GM12891 (cell line): Measurements from ENCODE around the gene CDYL2.
"Not testable (repeated sequence)": the region's sequence is repeated elsewhere in the genome, so short reads cannot be mapped to it uniquely, and the experiment has no call there.

ENCODE experiments used
- DNase-seq: peaks from one replicate; pipeline ENCODE4 v3.0.0; 2011; ENCODE audit warnings: low spot score; ENCODE audit not compliant: insufficient read length
- FAIRE-seq: peaks from 2 replicates; lab custom pipeline; 2011; peaks lifted over from hg19 to GRCh38; lab: Jason Lieb, UNC
- PAX5 ChIP-seq: IDR thresholded peaks from 2 replicates; pipeline ENCODE4 v1.6.1; 2011; ENCODE audit warnings: low read length, moderate library complexity, mild to moderate bottlenecking; ENCODE audit not compliant: insufficient read depth, severe bottlenecking
- POLR2A ChIP-seq: IDR thresholded peaks from 2 replicates; pipeline ENCODE4 v1.6.1; 2011; ENCODE audit warnings: low read depth, low read length, control low read depth
- POLR2AphosphoS5 ChIP-seq: IDR thresholded peaks from 2 replicates; pipeline ENCODE4 v1.6.1; 2011; ENCODE audit warnings: low read depth, low read length, control low read depth
- POU2F2 ChIP-seq: IDR thresholded peaks from 2 replicates; pipeline ENCODE4 v1.6.1; 2011; ENCODE audit warnings: low read depth, mild to moderate bottlenecking, control low read depth, low read length, moderate library complexity
- SPI1 ChIP-seq: IDR thresholded peaks from 2 replicates; pipeline ENCODE4 v1.6.1; 2011; ENCODE audit warnings: low read depth, low read length, control low read depth
- TAF1 ChIP-seq: IDR thresholded peaks from 2 replicates; pipeline ENCODE4 v1.6.1; 2011; ENCODE audit warnings: low read depth, low read length, control low read depth

The CDYL2 gene

DNA sequence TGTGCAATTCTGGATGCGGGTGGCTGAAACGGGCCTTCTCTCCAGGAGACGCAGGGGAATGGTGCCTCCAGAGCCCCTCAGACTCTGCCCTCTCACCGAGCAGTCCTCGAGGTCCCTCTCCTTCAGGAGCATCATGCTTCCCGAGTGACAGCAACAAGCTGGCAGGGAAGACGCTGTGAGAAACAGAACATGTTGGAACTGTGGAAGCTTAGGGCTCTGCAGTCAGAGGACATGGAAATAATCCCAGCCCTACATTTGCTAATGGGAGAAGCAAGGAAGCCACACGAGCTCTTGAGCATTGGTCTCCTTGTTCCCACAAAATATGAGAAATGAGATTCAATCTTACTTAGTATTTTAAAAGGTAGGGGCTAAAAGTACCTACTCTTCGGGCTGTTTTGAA is 148.6 kb downstream of the CDYL2 start:
- no peak for TF ChIP-seq TAF1
- no peak for TF ChIP-seq POU2F2
- no peak for TF ChIP-seq PAX5
- no peak for TF ChIP-seq SPI1
- no peak for DNase-seq
- FAIRE-seq: no peak

DNA sequence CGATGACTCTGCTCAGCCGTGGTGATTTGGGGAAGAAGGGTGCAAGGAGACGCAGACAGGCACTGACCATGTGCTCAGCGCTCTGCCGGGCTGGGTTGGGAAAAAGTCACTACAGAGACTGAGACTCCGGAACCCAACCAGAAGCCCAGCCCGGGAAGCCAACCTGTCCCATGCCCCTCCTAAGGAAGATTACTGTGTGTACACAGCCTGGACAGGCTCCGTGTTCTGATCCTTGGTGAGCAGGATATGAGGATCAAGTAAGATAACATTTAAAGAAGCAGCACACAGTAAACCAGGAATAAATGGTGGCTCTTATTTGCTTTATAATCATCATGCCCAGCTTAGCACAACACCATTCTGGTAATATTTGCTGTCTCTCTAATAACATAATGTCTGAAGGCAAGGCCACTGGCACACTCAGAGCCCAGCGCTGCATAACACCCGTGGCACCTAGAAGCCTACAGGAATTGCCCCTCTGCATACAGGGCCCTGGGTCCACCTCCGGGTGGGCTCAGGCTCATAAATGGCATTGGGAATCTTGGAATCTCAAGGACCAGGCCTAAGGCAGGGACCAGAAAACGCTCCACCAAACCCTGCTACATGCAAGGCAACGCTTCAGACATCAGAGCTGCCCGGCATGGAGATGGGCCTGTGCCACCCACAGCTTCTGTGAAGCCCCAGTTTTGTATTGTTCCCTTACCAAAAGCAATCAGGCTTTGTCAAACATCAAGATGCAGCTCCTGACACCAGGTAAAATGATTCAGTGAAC is 150.1 kb downstream of the CDYL2 start:
- FAIRE-seq (no peak), DNase-seq (no peak)
- no peak for TF ChIP-seq POU2F2
- TF ChIP-seq TAF1: no peak
- TF ChIP-seq POLR2AphosphoS5: no peak
- no peak for TF ChIP-seq SPI1
- TF ChIP-seq POLR2A: no peak
- no peak for TF ChIP-seq PAX5

DNA sequence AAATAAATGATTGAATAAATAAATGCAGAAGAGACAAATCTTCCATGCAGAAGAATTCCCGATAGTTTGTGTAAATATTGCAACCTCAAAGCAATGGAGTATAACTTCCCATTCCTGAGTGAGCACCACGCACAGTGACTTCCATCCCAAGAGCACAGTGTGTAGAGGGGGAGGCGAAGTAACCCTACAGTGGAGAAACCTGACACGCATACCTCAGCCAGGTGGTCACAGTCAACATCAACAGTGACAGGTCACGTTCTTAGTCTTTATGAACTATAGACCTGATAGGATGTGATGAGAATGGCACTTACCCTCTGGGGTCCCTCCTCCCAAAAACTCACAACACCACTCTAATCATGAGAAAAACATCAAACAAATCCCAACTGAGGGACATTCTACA is 152.0 kb downstream of the CDYL2 start:
- no peak for FAIRE-seq
- no peak for TF ChIP-seq POLR2AphosphoS5
- TF ChIP-seq PAX5: no peak
- TF ChIP-seq POU2F2: no peak
- no peak for TF ChIP-seq SPI1
- no peak for TF ChIP-seq POLR2A
- TF ChIP-seq TAF1: no peak
- no peak for DNase-seq

DNA sequence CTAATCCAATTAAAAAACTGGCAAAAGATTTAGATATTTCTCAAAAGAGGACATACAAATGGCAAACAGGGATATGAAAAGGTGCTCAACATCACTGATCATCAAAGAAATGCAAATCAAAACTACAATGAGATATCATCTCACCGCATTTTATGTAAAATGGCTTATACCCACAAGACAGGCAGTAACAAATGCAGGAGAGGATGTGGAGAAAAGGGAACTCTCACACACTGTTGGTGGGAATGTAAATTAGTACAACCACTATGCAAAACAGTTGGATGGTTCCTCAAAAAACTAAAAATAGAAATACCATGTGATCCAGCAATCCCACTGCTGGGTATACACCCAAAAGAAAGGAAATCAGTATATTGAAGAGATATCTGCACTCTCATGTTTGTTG is 154.1 kb downstream of the CDYL2 start:
- not testable (repeated sequence) for DNase-seq, FAIRE-seq

DNA sequence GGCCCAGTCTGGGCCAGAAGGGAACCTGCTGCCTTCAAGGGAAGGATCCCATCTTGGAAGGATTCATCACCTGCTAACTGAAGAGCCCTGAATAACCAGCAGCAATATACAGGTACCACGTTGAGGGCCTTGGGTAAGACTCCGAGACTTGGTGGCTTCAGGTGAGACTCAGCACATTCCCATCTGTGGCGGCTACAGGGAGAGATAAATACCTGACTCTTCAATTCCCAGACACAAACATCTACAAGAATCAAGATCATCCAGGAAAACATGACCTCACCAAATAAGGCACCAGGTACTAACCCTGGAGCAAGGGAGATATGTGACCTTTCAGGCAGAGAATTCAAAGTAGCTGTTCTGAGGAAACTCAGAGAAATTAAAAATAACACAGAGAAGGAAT is 164.1 kb downstream of the CDYL2 start:
- FAIRE-seq: no peak
- no peak for DNase-seq
- TF ChIP-seq POU2F2: no peak
- TF ChIP-seq POLR2A: no peak
- no peak for TF ChIP-seq SPI1
- TF ChIP-seq TAF1: no peak
- TF ChIP-seq POLR2AphosphoS5: no peak
- no peak for TF ChIP-seq PAX5

DNA sequence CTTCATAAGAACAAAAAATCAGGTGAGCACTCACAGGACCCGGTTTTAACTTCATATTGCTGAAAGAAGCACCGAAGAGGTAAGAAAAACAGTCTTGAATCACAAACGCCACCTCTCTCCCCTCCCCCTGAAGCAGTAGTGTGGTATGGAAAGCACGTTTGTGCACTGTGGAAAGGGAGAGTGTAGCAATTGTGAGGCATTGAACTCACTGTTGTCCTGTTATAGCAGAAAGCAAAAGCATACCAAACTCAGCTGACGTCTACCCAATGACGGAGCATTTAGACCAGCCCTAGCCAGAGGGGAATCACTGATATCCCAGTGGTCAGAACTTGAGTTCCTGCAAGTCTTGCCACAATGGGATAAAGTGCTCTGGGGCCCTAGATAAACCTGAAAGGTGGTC is 164.8 kb downstream of the CDYL2 start:
- TF ChIP-seq TAF1 (no peak), PAX5 (no peak), SPI1 (no peak), POU2F2 (no peak), POLR2AphosphoS5 (no peak), POLR2A (no peak)
- no peak for FAIRE-seq
- DNase-seq: no peak

DNA sequence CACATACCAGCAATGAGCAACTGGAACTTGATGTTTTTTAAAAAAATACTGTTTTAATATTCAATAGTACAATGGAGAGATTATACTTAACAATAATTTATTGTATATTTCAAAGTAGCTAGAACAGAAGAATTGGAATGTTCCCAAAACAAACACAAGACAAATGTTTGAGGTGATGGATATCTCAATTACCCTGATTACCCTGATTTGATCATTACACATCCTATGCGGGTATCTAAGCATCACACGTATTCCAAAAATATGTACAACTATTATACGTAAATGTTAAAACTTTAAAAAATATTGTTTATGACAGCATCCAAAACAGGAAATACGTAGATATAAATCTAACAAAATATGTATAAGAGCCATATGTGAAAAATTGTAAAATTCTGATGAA is 166.8 kb downstream of the CDYL2 start:
- no peak for FAIRE-seq
- no peak for DNase-seq
- TF ChIP-seq PAX5 (no peak), POU2F2 (no peak)

DNA sequence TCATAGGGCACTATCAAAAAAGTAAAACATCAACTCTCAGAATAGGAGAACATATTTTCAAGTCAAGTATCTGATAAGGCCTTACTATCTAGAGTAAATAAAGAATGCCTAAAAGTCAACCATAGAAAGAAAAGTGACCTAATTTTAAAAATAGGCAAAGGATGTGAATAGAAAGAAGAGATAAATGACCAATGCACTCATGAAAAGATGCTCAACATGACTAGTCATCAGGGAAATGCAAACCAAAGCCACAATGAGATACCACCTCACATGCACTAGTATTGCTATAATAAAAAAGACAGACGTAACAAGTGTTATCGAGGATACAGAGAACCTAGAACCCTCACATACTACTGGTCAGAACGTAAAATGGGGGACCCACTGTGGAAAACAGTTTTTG is 172.8 kb downstream of the CDYL2 start:
- FAIRE-seq (no peak), DNase-seq (no peak)
- TF ChIP-seq POU2F2 (no peak), PAX5 (no peak), POLR2A (no peak)

DNA sequence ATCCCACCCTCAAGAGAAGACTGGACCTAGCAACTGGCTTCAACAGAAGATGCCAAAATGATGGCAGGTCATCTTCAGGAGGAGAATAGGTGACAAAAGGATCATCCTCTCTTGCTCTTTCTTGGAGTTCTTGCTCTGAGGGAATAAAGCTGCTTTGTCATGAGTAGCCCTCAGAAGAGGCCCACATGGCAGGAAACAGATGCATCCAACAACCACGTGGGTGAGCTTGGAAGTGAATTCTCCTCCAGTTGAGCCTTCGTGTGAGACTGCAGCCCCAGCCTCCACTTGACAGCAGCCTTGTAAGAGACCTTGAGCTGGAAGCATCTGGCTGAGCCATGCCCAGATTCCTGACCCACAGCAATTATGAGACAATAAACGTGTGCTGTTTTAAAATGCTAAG is 176.1 kb downstream of the CDYL2 start:
- no peak for DNase-seq
- TF ChIP-seq TAF1 (no peak), POU2F2 (no peak), PAX5 (no peak), POLR2A (no peak), POLR2AphosphoS5 (no peak), SPI1 (no peak)
- FAIRE-seq: no peak

DNA sequence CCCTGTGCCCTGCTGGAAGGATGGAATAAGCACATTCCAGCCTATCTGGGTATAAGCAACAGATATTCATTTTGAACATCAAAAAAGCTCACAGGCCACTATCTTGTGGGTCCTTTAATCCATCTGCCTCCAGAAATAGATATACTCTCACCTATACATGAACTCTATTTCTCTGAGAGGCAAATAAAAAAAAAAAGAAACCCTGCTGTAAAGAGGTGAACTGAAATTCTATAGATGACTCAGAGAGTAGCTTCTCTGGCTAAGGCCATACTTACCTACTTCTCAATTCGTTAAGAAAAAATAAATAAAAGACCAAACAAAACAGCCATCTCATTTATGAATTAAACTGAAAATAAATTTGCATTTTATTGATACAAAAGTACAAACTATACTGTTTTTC is 177.3 kb downstream of the CDYL2 start:
- no peak for TF ChIP-seq POLR2AphosphoS5
- peak; percentile 52; the same call in 1 of the 2 replicates for TF ChIP-seq SPI1
- TF ChIP-seq POU2F2: no peak
- DNase-seq (peak; percentile 52), FAIRE-seq (no peak)

DNA sequence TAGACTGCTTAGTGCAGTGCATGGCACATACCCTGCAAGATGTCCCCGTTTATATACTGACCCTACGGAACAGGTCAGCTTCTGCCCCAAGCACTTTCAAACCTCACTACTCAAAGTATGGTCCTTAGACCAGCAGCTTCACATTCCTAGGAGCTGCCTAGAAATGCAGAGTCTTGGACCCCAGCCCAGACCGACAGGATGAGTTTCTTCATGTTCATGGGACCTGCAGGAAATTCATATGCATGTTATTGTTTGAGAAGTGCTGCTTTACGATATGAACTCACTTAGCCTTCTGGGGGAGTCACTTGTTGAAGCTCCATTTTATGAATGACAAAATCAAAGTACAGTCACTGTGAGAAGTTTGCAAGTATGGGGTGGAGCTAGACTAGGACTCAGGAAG is 181.0 kb downstream of the CDYL2 start:
- no peak for FAIRE-seq
- TF ChIP-seq TAF1: no peak
- no peak for DNase-seq
